NCI-H146 (cell line): Measurements from ENCODE around the gene TBPL1.

ENCODE experiments used
- DNase-seq: peaks from one replicate; lab custom pipeline; 2025; lab: John Stamatoyannopoulos, UW

TBPL1 gene

DNA sequence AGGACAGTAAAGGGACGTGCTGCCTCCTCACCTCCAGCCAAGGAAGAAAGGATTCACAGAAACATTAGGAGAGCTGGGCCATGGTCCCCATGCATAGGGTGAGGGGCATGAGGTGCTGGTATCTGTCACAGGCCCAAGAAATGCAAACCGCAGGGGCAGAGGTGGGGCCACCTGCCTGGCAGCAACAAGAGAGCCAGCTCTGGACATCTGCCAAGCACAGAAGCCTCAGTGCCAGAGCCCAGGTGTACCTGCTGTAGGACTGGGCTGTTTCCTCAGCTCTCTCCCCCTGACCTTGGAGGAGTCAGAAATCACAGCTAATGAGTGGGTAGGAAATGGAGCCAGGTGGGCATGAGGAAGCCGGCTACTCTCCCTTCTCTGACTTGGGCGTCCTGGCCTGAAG is 54.1 kb downstream of the TBPL1 start:
- DNase-seq = peak; percentile 70

DNA sequence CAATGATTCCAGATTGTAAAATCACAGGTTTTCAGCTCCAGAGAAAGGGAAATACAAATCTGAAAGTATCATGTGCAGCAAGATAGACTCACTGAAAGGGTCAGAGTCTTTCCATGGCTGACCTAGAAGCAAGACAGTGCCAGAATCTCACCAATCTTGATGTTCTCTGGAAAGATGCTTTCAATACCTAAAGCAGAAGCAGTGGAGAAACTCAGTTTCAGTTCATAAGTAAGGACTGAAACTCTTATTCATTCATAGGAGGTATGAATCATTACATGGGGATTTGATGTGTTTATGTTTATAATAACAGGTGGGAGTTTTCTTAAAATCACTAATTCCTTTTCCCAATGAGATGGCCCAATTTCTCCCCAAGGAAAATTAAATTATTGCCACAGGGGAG is 56.9 kb downstream of the TBPL1 start:
- DNase-seq = no peak

DNA sequence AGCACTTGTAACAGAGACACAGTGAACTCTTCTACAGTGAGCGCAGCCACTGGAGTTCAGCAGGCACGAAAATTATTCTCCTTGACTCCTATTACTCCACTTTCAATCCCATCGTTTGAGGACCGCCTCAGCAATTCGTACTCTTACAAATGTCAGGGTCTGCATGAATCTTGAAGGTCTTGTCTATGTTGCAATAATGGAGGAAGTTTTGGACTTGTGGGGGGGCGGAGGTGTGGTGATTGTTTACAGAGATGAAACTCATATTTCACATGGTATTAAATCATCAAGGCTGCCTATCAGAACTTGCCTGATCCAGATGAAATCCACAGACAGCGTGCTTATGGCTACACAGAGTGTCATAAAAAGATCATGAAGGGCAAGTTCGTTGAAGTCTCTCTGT is 57.4 kb downstream of the TBPL1 start:
- no peak for DNase-seq

DNA sequence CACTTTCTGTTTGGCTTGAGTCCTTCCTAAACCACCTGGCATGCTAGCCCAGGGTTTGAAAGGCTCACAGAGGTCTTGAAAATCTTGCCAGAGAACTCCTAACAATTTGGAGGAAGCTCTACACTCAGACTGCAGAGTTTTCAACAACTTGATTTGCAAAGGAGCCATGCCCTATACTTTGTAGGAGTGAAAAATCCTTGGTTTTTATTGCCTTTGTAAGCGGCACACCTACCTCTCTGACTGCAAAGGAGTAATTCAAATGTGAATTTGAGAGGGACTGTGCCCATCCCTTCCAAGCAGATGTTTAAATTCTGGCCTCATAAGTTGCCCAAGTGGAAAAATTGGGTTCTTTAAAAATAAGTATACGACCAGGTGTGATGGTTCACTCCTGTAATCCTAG is 58.0 kb downstream of the TBPL1 start:
- no peak for DNase-seq

DNA sequence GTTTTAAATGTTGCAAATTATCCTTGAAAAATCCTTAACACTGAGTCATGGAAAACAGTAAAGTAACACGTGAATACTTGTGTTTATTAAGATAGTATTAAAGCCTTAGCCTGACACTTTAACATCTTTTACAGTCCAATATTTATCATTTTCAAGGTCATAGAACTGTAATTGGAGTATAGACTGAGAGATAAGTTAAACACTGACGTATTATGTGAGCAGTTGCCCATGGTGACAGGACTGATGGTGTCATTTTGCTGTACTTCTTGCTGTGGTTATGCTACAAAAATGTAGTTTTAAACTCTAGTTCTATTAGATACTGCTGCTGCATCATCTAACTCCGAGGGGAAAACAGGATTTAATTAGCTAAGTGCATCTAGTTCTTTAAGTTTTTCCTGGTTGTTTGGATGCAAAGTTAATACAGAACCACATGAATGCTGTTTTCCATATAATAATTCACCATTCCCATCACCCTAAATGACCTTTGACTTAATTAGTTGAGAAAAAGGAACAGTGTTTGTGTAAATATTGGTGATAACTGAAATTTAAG is 61.6 kb downstream of the TBPL1 start:
- DNase-seq = no peak

DNA sequence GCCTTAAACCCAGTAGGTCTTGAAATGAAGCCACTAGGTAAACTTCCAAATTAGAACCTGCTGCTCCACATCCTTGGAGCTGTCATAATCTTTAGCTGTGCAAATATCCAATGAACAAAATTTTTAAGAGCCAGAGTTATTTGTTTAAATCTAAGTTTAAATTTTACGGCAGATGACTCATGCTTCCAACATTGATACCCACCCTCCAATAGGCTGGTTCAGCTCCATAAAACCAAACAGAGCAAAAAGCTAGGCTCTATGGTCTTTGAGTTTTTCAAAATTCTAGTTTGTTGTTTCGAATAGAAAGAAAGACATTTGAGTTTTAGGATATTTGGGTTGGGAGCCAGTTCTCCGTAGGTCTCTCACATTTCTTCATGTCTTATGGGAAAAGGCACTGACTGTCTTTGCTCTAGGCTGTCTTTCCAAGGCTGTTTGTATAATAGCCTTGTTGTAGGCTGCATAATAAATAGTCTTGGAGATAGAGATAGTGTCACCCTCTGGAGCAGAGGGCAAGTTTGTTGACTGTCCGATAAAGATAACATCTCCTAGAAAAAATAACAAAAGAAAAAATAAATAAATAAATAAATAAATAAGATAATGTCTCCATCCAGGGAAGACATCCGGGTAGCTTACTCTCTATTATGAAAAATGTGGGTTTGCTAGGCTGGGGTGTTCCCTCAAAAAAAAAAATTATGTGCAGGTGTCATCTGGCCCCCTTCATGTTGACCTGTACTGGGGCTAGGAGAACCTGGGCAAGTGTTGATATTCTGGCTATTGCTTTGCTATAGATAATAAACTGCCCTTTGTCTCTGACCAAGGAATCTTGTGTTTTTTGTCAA is 62.9 kb downstream of the TBPL1 start:
- DNase-seq = no peak

DNA sequence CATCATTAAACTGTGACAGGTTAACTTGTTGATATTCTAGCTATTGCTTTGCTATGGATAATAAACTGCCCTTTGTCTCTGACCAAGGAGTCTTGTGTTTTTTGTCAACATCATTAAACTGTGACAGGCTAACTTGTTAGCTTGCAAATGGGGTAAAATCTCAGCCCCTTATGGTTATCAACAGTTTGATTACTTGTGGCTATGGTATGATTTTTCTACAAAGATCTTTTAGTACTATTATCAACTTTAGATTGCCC is 63.5 kb downstream of the TBPL1 start:
- no peak for DNase-seq

DNA sequence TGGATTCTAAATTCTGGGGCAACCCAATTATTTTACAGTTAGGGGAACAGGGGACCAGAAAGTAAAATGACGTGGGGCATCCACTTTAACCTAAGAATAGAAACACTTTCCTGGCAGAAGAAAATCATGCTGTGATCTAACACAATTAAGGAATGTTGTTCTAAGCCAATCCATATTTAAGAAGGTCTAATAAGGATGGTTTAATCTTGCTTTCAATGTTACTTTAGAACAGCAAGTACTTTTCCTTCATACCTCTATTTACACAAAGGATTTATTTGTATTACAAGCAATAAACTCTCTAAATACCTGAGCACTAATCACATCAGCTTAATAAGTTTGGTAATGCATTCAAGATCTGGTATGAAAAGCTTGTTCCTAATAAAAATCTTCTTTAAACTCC is 67.0 kb downstream of the TBPL1 start:
- DNase-seq = no peak

DNA sequence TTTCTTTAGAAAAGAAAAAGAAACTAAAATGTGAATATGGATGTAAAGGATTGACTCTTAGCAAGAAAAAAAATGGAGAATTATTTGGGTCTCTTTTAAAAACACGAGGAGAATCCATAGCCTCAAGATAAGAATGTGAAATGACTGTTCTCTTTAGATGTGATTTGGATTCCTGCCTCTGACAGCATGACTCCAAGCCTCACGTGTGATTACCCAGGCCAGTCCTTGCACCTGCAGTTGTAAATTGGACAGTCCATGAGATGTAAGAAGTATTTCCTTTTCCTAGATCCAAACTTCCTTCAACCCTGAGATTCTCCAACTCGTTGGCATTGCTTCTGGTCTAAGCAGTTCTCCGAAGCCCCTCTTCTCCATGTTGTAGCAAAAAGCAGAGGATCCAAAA is 67.5 kb downstream of the TBPL1 start:
- DNase-seq = peak; percentile 28

DNA sequence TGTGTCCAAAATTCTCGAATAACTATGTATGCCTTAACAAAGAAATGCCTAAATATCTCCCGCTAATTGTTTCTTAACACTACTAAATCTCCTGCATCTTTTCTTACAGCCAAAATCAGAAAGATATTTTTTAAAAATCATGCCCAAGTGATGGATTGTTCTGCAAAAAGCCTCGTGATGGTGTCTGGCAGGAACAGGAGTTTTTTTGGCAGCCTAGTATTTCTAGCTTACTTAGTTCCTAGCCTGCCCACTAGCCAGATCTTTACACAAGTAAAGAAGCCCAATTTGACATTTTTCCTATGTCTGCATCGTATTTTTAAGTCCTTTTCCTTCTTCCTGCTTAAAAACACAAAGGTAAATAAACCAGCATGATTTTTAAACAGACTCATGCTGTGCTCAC is 67.9 kb downstream of the TBPL1 start:
- DNase-seq = no peak

DNA sequence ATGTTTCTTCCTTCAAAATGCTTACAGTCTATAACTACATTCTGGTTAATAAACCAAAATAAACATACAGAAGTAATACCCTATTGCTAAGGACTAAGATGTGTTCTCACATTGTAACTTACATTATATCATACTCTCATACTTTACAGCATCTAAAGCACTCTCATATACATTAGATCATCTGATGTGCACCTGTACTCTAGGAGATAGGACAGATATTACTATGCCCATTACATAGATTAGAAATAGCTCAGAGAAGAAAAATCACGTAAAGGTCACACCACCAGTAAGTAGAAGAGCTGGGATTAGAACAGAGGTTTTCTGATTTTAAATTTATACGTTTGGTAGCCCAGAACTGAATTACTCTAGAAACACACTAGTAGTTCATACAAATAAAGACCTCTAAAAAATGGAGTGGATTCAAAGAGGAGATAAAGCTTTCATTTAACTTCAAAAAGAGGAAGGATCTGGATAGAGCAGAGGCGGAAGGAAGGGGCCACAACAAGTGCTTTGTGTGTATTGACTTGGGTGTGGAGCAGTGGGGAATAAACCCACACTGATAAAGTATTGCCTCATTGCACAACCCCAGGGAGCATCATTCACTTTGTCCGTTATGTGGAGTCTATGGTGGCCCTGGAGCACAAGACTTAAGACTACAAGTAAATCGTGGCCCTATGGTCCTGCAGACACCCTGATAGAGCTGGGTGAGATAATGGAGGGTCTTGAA is 68.5 kb downstream of the TBPL1 start:
- DNase-seq = no peak

DNA sequence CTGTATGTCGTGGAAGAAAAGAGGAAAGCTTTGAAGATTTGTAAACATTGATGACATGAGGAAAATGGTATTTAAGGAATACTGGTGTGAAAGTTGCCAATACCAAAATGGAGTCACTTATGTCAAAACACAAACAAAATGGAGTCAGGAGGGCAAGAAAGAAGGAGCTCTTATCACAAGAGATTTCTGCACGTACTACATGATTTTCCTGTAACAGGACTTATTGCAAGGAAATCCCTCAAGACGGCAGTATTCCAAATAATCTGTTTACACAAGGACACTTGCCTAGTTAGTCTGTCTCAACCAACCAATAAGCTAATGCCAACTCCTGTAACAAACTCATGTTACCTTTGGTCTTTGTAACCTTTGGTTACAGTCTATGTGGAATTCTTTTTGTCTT is 69.6 kb downstream of the TBPL1 start:
- DNase-seq = no peak

DNA sequence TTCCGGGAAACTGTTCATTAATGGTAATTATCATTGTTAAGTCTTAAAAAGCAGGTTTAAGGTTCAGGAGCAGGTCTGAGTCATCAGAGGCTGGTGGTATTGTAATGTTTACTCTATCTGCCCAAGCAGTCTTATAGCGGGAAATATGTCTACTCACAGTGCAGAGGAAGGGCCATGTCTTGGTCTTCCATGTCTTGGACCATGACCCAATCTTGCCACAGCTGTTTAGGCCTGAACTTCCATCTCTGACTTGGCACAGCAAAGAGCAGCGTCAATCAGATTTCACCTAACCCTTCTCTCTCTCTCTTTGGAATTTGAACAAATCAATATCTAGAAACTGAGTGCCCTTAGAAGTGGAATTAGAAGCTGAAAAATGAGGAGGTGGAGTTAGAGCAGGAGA is 73.6 kb downstream of the TBPL1 start:
- no peak for DNase-seq

DNA sequence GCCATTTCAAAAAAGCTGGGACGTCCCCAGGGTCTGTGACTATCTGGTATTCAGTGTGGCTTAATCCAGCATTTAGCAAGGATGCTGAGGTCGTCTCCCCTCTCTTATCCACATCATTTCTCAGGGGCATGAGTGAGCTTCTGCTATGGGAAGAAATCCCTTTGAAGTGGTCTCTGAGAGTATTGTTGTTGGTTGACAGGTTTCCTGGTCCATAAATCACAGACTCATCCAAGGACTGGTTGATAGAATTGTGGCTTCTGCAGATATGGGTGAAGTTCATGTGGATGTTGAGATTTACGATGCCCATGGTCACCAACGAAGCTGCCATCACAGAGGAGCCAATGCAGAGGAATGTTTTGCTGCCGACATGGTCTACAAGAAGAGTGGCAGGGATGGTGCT is 75.4 kb downstream of the TBPL1 start:
- DNase-seq = no peak

DNA sequence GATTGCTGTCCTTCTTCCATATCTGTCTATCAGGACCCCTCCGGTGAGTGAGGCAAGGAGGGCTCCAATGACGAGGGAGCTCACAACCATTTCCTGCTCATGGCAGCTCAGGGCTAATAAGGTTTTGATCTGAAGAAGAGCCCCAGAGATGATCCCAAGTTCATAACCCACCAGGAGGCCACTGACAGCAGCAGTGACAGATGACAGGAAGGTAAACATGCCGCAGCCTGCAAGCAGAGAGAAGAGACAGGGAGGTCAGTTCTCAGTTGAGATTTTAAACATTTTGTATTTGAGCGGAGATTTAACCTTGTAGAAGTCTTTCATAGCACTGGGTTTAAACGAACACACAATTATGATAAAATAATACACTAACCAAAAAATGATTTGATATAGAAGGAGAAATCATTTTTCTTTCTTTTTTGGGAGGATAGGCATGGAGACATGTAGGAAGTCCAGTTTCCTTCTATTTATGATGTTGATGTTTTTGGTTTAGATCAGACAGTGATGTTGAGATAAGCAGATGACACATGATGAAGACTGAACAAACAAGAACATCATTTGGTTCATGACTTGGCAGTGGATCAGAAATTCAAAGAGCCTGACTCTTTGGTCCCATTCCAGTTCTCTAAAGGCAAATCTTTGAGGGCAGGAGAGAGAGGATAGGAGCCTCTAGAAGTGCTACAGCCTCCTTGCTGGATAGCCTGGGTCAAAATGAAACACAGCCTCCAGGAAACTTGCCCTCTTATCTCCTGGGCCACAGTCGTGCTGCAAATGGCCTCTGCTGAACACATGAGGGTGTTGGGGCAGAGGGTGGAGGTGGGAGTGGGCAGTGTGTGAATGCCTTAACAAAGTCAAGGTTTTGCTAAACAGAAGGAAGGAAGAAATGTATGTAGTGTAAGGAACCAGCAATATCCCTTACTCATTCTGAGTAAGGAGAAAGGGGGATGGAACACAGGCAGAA is 76.8 kb downstream of the TBPL1 start:
- peak; percentile 81 for DNase-seq

DNA sequence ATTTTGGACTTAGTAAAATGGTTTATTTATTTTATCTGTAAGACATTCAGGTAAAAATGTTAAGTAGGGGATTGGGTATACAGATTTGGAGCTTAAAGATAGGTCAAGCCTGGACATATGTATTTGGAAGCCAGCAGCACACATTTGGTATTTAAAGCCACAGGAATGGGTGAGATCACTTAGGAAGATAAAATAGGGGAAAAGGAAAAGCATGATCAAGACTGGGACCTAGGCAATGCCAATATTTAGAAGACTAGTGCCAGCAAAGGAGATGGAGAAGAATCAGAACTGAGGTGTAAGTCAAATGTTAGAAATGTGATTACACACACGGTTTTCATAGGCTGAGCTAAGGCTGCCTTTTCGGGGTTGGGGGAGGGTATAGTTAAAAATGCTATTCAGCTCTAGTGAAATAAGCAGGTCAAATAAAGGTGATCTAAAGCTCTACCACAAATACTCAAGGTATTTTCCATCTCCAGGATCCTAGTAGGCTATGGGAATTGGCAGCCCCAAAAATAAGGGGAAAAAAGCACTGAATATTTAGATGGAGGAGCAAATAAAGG is 78.8 kb downstream of the TBPL1 start:
- no peak for DNase-seq

DNA sequence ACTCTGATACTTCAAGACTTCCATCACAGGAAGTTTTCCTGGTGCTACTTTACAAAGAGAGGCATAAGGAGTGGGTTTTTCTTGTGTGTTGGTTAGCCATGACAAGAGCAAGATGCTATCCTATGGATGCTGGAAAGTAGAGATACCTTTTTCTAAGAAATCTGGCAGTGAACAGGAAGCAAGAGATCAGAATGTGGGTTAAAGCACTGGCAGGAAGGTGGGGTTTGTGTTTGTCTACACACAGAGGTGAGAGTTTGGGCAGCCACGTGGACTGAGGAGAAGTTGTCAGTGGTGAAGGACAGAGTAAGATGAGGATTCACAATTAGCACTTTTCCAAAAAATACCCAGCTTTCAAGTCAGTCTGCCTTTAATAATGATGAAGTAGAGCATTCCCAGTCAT is 81.5 kb downstream of the TBPL1 start:
- DNase-seq = peak; percentile 18

DNA sequence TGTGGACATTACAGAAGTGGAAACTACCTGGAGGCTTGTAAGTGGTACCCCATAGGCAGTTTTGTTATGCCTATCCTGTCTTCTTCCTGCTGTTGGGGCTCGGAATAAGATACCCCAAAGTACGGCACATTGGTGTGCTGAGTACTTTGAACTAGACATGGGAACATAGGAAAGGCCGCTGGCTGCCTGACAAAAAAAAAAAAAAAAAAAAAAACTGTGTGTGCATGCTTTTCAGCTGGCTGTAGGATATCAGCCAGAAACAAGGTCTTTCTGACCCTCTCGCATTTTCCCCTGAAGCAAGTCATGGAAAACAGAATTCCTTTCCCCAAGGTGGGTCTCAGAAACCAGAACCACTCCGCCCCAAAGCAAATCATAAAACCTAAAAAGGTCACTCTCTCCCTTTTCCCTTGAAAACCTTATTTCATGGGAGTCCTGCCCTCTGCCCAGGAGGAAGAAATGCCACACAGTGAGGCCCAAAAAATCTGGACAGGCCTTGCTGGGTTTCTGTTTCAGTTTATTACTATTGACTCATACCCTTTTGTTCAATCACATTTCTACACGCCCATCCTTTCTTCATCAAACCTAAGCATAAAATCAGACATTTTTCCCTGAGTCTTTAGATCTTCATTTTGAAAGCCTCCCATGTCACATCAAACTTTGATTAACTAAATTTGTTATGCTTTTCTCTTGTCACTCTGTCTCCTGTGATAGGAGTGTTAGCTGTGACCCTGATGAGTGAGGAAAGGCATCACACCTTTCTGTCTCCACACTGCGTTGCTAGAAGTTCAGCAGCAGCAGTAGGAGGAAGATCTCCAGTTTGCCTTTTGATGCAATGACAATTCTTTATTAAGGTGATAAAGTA is 82.2 kb downstream of the TBPL1 start:
- peak; percentile 37 for DNase-seq

DNA sequence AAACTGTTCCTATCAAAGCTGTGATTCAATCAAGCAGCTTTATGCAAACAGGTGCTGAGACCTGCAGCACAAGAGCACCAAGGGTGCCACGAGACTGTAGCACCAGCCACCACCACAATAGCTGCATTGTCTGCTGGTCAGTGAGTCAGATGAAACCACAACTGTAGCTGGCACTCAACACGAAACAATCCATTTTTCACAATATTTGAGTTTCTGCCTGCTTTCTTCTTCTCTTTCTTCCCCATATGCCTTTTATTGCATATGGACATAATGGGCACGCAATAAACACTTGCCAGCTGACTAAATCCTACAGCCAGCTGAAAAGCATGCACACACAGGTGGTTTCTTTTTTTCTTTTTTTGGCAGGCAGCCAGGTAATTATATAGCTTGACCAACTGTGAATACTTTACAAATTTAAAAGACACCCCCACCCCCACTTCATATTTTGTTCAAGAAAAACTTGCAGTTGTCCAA is 82.8 kb downstream of the TBPL1 start:
- peak; percentile 99 for DNase-seq

DNA sequence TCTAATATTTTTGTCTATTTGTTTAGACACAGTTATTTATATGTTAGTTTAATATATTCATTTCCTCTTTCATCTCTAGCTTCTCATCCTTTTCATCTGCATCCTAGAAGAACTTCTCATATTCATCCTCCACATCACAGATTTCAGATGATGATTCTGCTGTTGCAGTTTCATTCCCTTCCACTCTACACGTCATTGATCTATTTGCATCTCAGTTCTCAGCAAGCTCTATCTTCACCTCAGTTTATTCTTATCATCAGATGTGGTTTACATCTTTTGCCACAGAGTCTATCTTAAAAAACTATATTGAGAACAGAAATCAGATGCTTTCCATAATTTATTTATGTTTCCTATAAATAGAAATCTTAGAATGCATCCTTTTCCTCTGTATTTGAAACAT is 86.1 kb downstream of the TBPL1 start:
- DNase-seq = no peak
